BJ (cell line): ENCODE results near the gene EXD2. TPM values are rescaled to one million over a fixed set of nuclear protein-coding genes. Genes with fewer than 3 reads are reported as not detected.

Experiments
- CTCF ChIA-PET: fragments of 350-600 bp; formaldehyde crosslinking; extraction: SDS; loops from one replicate; lab custom pipeline; 2021; ENCODE audit warnings: antibody characterized with exemption, inconsistent platforms; lab: Yijun Ruan, JAX
- POLR2A ChIA-PET: fragments of 300-600 bp; sonication (Branson Sonifier 250); formaldehyde crosslinking; extraction: SDS; loops from one replicate; lab custom pipeline; 2021; ENCODE audit warnings: antibody characterized with exemption; lab: Charles Lee
- DNase-seq: peaks from one replicate; pipeline ENCODE4 v3.0.0-alpha.2; 2011; ENCODE audit warnings: low read depth
- H3K27me3 ChIP-seq: 2 replicates; pipeline ENCODE4 v1.6.0; 2011; ENCODE audit warnings: low read length; ENCODE audit not compliant: control insufficient read depth, insufficient read depth
- H3K36me3 ChIP-seq: 2 replicates; pipeline ENCODE4 v1.5.1; 2011; ENCODE audit warnings: low read length; ENCODE audit not compliant: control insufficient read depth, insufficient read depth
- H3K4me3 ChIP-seq: 2 replicates; pipeline ENCODE4 v1.5.1; 2011; ENCODE audit warnings: low read depth, mild to moderate bottlenecking, control low read depth, low read length
- CTCF ChIP-seq: IDR thresholded peaks from 2 replicates; pipeline ENCODE4 v1.5.1; 2011; ENCODE audit warnings: low read depth, mild to moderate bottlenecking, control low read depth, inconsistent platforms, low read length, moderate library complexity; ENCODE audit not compliant: insufficient read depth
- polyA plus RNA-seq: library from polyadenylated mRNA; depleted of rRNA; stranded (reverse); fragments of >200 nt; gene quantifications from 2 replicates; pipeline ENCODE4 v1.2.3, GENCODE V29; 2011

The EXD2 gene
- polyA plus RNA-seq, 1 experiment, result 17.7 TPM

DNA sequence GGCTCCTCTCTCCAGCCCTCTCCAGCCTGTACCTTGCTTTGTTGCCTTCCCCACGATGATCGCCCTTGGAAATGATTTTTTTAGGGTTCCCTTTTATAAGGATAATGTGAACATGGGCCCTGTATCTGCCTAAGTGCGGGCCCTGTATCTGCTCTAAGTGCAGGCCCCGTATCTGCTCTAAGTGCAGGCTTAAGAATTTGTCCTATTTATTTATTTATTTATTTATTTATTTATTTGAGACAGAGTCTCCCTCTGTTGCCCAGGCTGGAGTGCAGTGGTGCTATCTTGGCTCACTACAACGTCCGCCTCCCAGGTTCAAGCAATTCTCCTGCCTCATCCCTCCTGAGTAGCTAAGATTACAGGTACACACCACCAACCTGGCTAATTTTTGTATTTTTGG lies 91.2 kb downstream of the EXD2 start:
- ChIA-PET CTCF (interaction anchor here (1.6 kb wide), 1 partner anchor 9 kb away, joined by 5 read pairs; no protein-coding TSS in a partner anchor), POLR2A (no interaction called here)
- no peak for DNase-seq
- Histone ChIP-seq H3K27me3 (peaks cover 3% of the 10 kb centered on the region; the same call in 1 of the 2 replicates), H3K4me3 (no peak overlapping the region), H3K36me3 (no peaks in the 10 kb centered on the region)
- TF ChIP-seq CTCF, result no peak

- no peak for DNase-seq
- CTCF ChIA-PET, result no interaction called here
- peaks cover 3% of the 10 kb centered on the region; the same call in 1 of the 2 replicates for H3K27me3 ChIP-seq
These were observed 92.9 kb downstream of the EXD2 start for GRCh38 chr14:69284170-69284569.

DNA sequence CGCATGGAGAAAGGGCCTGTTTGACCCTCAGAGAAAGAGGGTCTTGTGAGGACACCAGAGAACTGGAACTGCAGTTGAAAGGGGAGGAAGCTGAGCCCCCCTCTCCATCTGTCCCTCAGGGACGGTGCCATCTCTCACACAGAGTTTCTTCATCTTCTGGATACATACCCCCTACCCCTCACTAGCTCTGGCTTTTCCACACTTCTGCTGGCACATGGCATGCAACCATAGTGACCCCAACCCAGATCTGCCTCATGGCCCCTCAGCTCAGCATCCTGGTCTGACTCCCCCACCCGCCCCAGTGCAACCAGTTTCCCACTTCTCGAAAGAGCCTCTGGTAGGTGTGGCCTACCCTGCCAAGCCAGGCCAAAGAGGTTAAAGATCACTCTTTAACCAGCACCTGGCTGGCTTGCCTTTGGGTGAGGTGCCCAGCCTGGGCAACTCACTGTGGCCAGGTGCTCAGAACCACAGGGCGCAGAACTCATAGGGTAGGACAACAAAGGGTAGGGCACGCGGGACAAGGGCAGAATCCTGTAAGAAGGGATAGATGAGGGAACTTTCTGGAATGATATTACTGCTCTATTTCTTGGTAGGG lies 94.5 kb downstream of the EXD2 start:
- no peak for DNase-seq
- ChIA-PET POLR2A (no interaction called here), CTCF (interaction anchor here (1.0 to 3.2 kb wide), 2 partner anchors 20 to 28 kb away, joined by 3 to 8 read pairs; no protein-coding TSS in a partner anchor)
- Histone ChIP-seq H3K36me3 (no peaks in the 10 kb centered on the region), H3K4me3 (no peak overlapping the region), H3K27me3 (peaks cover 1% of the 10 kb centered on the region; the same call in 1 of the 2 replicates)
- TF ChIP-seq CTCF, result no peak

More at GRCh38 chr14:69284170-69284569, 92.9 kb downstream of the EXD2 start:
- Histone ChIP-seq H3K36me3 (no peaks in the 10 kb centered on the region), H3K4me3 (no peak overlapping the region)
- TF ChIP-seq CTCF, result no peak
- POLR2A ChIA-PET, result no interaction called here

DNA sequence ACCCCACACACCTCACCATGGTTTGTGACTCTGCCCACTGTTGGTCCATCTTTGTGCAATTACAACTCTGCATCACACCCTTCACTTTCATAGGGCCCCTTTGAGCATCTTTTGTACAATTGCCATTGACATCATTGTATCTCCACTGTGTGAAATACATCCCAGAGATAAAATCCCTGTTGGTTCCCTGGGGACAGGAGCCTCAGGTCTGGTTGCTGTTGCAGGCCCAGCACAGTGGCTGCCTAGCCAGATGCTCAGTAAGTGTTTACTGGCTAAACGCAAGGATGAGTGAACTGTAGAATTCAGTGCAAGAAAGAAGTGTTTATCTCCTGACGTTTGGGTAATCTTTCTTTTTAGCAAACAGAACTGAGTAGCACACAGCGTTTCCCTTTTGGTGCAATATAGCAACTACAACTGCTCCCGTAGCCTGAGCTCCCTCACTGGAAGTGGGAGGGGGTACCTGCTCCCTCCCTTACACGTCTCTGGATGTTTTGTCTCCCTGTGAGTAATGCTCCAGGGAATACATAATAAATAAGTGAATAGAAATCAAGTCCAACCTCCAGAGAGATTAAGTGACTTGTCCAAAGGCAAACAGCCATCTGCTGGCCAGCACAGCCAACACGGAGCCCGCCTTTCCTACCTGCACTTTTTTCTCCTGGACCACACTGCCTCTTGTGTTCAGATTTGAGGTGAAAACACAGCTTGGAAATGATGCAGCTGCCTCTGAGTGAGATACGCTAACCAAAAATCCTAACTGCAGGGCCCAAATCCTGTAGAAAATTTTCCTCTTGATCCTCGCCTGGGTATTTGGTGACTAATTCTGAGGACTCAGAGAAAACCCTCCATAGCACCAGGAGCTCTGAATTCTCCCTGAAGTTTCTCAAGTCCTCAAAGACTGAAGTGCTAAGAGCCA lies 96.1 kb downstream of the EXD2 start:
- DNase-seq, result no peak
- ChIA-PET CTCF (interaction anchor here (0.6 to 3.2 kb wide), 14 partner anchors 11 to 173 kb away, joined by 3 to 20 read pairs (median 4); no protein-coding TSS in a partner anchor), POLR2A (interaction anchor here (0.5 kb wide), 1 partner anchor 11 kb away, joined by 4 read pairs; no protein-coding TSS in a partner anchor)
- no peak for TF ChIP-seq CTCF
- Histone ChIP-seq H3K36me3 (no peaks in the 10 kb centered on the region), H3K27me3 (no peaks in the 10 kb centered on the region), H3K4me3 (no peak overlapping the region)
